Measurements from ENCODE around the gene LPIN1.

GRCh38 chr2:11748861-11749645 is 2.6 kb downstream of the LPIN1 start:
- no peak for TF ChIP-seq CTCF (IDR thresholded peaks at IDR 0.05)
- no peak for TF ChIP-seq EP300 (IDR thresholded peaks at IDR 0.05)
